Endodermal cell (in vitro differentiated cells): ENCODE data around the gene AP4E1. TPM values are rescaled to one million over a fixed set of nuclear protein-coding genes. Genes with fewer than 3 reads are reported as not detected.
"Not testable (repeated sequence)": the region's sequence is repeated elsewhere in the genome, so short reads cannot be mapped to it uniquely, and the experiment has no call there.

ENCODE experiments used
- DNase-seq: peaks from one replicate; pipeline ENCODE4 v3.0.0-alpha.2; 2017
- H3K27ac ChIP-seq: 2 replicates; pipeline ENCODE4 v1.5.1; 2013; ENCODE audit warnings: mild to moderate bottlenecking, low read depth, low read length, moderate library complexity
- H3K27me3 ChIP-seq: 2 replicates; pipeline ENCODE4 v1.6.1; 2013; ENCODE audit warnings: mild to moderate bottlenecking, low read length, moderate library complexity; ENCODE audit not compliant: insufficient read depth, control insufficient read depth, poor library complexity, severe bottlenecking
- H3K36me3 ChIP-seq: 2 replicates; pipeline ENCODE4 v1.7.0; 2013; ENCODE audit warnings: mild to moderate bottlenecking, low read length, moderate library complexity; ENCODE audit not compliant: control insufficient read depth, insufficient read depth
- H3K4me1 ChIP-seq: one replicate; pipeline ENCODE4 v1.7.0; 2013; ENCODE audit warnings: low read length; ENCODE audit not compliant: control insufficient read depth, insufficient read depth
- H3K4me3 ChIP-seq: 2 replicates; pipeline ENCODE4 v1.5.1; 2013; ENCODE audit warnings: mild to moderate bottlenecking, low read length, moderate library complexity
- H3K9ac ChIP-seq: 2 replicates; pipeline ENCODE4 v1.6.1; 2013; ENCODE audit warnings: mild to moderate bottlenecking, low read length, moderate library complexity; ENCODE audit not compliant: poor library complexity, severe bottlenecking; ENCODE audit errors: extremely low read depth
- H3K9me3 ChIP-seq: 2 replicates; pipeline ENCODE4 v1.6.1; 2013; ENCODE audit warnings: mild to moderate bottlenecking, low read length, moderate library complexity; ENCODE audit not compliant: control insufficient read depth
- H3K27ac Mint-ChIP-seq: 2 replicates; pipeline ENCODE4 v1.8.0; 2020; ENCODE audit warnings: mixed read lengths
- H3K27me3 Mint-ChIP-seq: 2 replicates; pipeline ENCODE4 v1.8.0; 2021; ENCODE audit warnings: mild to moderate bottlenecking, mixed read lengths; ENCODE audit not compliant: insufficient read depth
- H3K36me3 Mint-ChIP-seq: 2 replicates; pipeline ENCODE4 v1.8.0; 2020; ENCODE audit warnings: low read depth, mixed read lengths
- H3K4me1 Mint-ChIP-seq: 2 replicates; pipeline ENCODE4 v1.8.0; 2020; ENCODE audit warnings: mixed read lengths
- H3K4me3 Mint-ChIP-seq: 2 replicates; pipeline ENCODE4 v1.8.0; 2020; ENCODE audit warnings: mild to moderate bottlenecking, moderate library complexity, mixed read lengths
- H3K9me3 Mint-ChIP-seq: 2 replicates; pipeline ENCODE4 v1.8.0; 2020; ENCODE audit warnings: mild to moderate bottlenecking, mixed read lengths
- CTCF ChIP-seq: fragments of 200-600 bp; sonication (generic); conservative IDR thresholded peaks from 2 replicates; pipeline ENCODE4 v1.5.0; 2021; ENCODE audit warnings: antibody characterized with exemption, mild to moderate bottlenecking
- WGBS, 2 experiments: methylation state at CpG; one replicate each; pipeline versions ENCODE4 v1.1.5 to v1.1.7; 2013; ENCODE audit warnings: missing lambda C conversion rate in 2 of 2, mixed read lengths in 1 of 2; ENCODE audit not compliant: insufficient coverage in 1 of 2, insufficient read length in 1 of 2; 5-methylcytosine and 5-hydroxymethylcytosine counted together
- total RNA-seq, 2 donors: library from RNA; stranded (reverse); fragmentation: NEBNext Ultra II Directional in 1 of 2; extraction: Animal tissue kit (Norgen Biotek cat#: 25700) in 1 of 2; gene quantifications; 2 replicates in 1 of 2; 3 replicates in 1 of 2; pipeline ENCODE4 v1.2.1, GENCODE V29; 2021

The AP4E1 gene
- total RNA-seq, 2 donors from 2014 or later: 7.8 to 12.5 TPM

- WGBS, 2 experiments: 81 to 93% methylated on average over 3 to 5 of the region's 5 CpGs
- peaks cover 43% of the 10 kb centered on the region for H3K9me3 Mint-ChIP-seq
- no peak for TF ChIP-seq CTCF
Observed at GRCh38 chr15:50890751-50891150, 17.7 kb upstream of the AP4E1 start.

GRCh38 chr15:50891159-50891558, 17.3 kb upstream of the AP4E1 start:
- Histone ChIP-seq H3K27ac (no peak overlapping the region), H3K4me3 (no peak overlapping the region), H3K36me3 (no peaks in the 10 kb centered on the region), H3K9ac (no peak overlapping the region), H3K27me3 (no peaks in the 10 kb centered on the region), H3K4me1 (no peaks in the 10 kb centered on the region), H3K9me3 (peaks cover 35% of the 10 kb centered on the region)
- 71% methylated on average over 1 of the region's 1 CpG; no CpG with 5 or more reads in 1 of the 2 experiments for WGBS, 2 experiments
- peaks cover 6% of the 10 kb centered on the region for H3K27me3 Mint-ChIP-seq
- peaks cover 45% of the 10 kb centered on the region for H3K9me3 Mint-ChIP-seq
- peaks cover 10% of the 10 kb centered on the region for H3K36me3 Mint-ChIP-seq
- no peak overlapping the region for H3K4me3 Mint-ChIP-seq
- no peaks in the 10 kb centered on the region for H3K4me1 Mint-ChIP-seq
- DNase-seq: no peak
- TF ChIP-seq CTCF: no peak
- H3K27ac Mint-ChIP-seq: no peak overlapping the region

More at GRCh38 chr15:50890751-50891150, 17.7 kb upstream of the AP4E1 start:
- Histone ChIP-seq H3K4me3 (no peak overlapping the region), H3K9me3 (peaks cover 35% of the 10 kb centered on the region), H3K9ac (no peak overlapping the region), H3K27me3 (no peaks in the 10 kb centered on the region), H3K4me1 (no peaks in the 10 kb centered on the region), H3K36me3 (no peaks in the 10 kb centered on the region), H3K27ac (no peak overlapping the region)
- no peak for DNase-seq
- peaks cover 5% of the 10 kb centered on the region for H3K27me3 Mint-ChIP-seq
- peaks cover 2% of the 10 kb centered on the region for H3K4me1 Mint-ChIP-seq
- peaks cover 10% of the 10 kb centered on the region for H3K36me3 Mint-ChIP-seq
- no peak overlapping the region for H3K27ac Mint-ChIP-seq
- H3K4me3 Mint-ChIP-seq: no peak overlapping the region

GRCh38 chr15:50893976-50894375, 14.5 kb upstream of the AP4E1 start:
- Histone ChIP-seq H3K4me1 (no peaks in the 10 kb centered on the region), H3K9me3 (peaks cover 35% of the 10 kb centered on the region), H3K4me3 (no peak overlapping the region), H3K36me3 (no peaks in the 10 kb centered on the region), H3K9ac (no peak overlapping the region), H3K27ac (no peak overlapping the region), H3K27me3 (peaks cover 22% of the 10 kb centered on the region)
- no peak for TF ChIP-seq CTCF
- Mint-ChIP-seq H3K27ac (no peak overlapping the region), H3K4me1 (no peaks in the 10 kb centered on the region), H3K9me3 (peaks cover 45% of the 10 kb centered on the region), H3K36me3 (peaks cover 10% of the 10 kb centered on the region), H3K27me3 (peaks cover 29% of the 10 kb centered on the region), H3K4me3 (no peak overlapping the region)
- WGBS, 2 experiments: 89 to 100% methylated on average over 3 of the region's 3 CpGs
- DNase-seq: no peak

- not testable (repeated sequence) for H3K4me1 Mint-ChIP-seq, H3K27ac Mint-ChIP-seq, H3K27ac ChIP-seq, H3K36me3 Mint-ChIP-seq, H3K4me3 Mint-ChIP-seq, H3K9me3 ChIP-seq, H3K36me3 ChIP-seq, H3K9ac ChIP-seq, H3K4me3 ChIP-seq, H3K4me1 ChIP-seq, H3K9me3 Mint-ChIP-seq, DNase-seq
- H3K27me3 ChIP-seq: peaks cover 57% of the 10 kb centered on the region
- whole genome bisulfite sequencing, 2 experiments: 93 to 94% methylated on average over 6 to 8 of the region's 8 CpGs
- H3K27me3 Mint-ChIP-seq: peaks cover 67% of the 10 kb centered on the region
Observed at GRCh38 chr15:50901390-50901789, 7.1 kb upstream of the AP4E1 start.
